Measurements from ENCODE around the gene ELOVL2. TPM values are rescaled to one million over a fixed set of nuclear protein-coding genes. Genes with fewer than 3 reads are reported as not detected.
A peak's percentile ranks its signal among the peaks of the same experiment; 100 is the strongest.

The ELOVL2 gene
- total and polyA plus RNA-seq, 10 of the 15 experiments (the other 5 are each of a cell fraction or from before 2014, with no cell fraction given) = 0.01 to 0.03 TPM; not detected in 8

DNA sequence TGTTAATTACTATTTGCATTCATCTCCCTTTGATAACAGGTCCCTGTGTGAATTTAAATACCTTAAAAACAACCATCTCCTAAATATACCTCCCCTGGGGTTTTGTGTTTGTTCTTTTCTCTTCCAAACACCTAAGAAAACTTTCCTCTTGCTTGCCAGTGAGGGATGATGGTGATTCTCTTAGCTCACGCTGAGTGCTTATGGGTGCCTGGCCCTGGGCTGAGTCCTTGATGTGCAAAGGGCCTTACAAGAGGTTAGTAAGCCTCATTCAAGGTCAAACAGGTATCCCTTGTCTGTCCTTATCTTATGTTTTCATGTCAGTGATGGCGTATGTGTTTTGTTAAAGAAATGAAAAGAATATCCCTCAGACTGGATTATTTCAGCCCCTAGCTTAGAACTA is 81.0 kb downstream of the ELOVL2 start:
- DNase-seq (ENCODE audit: low read depth, low spot score) (no peak), FAIRE-seq (peak; percentile 57), ATAC-seq (peak; percentile 17; the same call in 2 of the 3 replicates)
- Histone ChIP-seq H4K20me1 (ENCODE audit: control insufficient read depth, insufficient read depth) (no peaks in the 10 kb centered on the region), H3K9me3 (replicated peaks; ENCODE audit: control insufficient read depth, insufficient read depth, low read length) (peaks cover 3% of the 10 kb centered on the region), H3K79me2 (ENCODE audit: control insufficient read depth, insufficient read depth, low read length) (no peaks in the 10 kb centered on the region), H3K27me3 (replicated peaks in 1 of 2; ENCODE audit: control insufficient read depth in 2 of 2, insufficient read depth in 2 of 2, low read length in 1 of 2) (no peaks in the 10 kb centered on the region), H3K4me3 (no peak overlapping the region), H3K4me1 (ENCODE audit: control insufficient read depth, insufficient read depth, low read length) (peaks cover 4% of the 10 kb centered on the region), H2AFZ (ENCODE audit: control insufficient read depth, low read depth, low read length) (no peak overlapping the region), H3K36me3 (ENCODE audit: control insufficient read depth in 2 of 2, insufficient read depth in 2 of 2, low read length in 1 of 2) (no peaks in the 10 kb centered on the region), H3K27ac (ENCODE audit: control insufficient read depth, insufficient read depth) (no peak overlapping the region), H3K4me2 (ENCODE audit: control insufficient read depth, insufficient read depth) (no peak overlapping the region), H3K9ac (ENCODE audit: control insufficient read depth, insufficient read depth, low read length) (no peak overlapping the region)
- no TSS peak for BruUV-seq (replicated peaks)
- ChIA-PET POLR2A (no interaction called here), SMC1A (ENCODE audit: uncharacterized antibody, unreplicated experiment) (interaction anchor here (0.8 to 1.6 kb wide), 4 partner anchors 9 to 421 kb away, joined by 3 to 5 read pairs (median 3); no protein-coding TSS in a partner anchor), RAD21 (ENCODE audit: unreplicated experiment) (interaction anchor here (0.5 to 1.7 kb wide), 2 partner anchors 8 to 74 kb away, joined by 3 read pairs; no protein-coding TSS in a partner anchor), CTCF (interaction anchor here (0.6 to 3.2 kb wide), 3 partner anchors 8 to 435 kb away, joined by 3 to 12 read pairs (median 6); no protein-coding TSS in a partner anchor)
- WGBS (ENCODE audit: insufficient coverage, insufficient replicate concordance, low lambda C conversion rate, missing lambda C conversion rate) = 20% methylated on average over 2 of the region's 2 CpGs
- TF ChIP-seq, protein P1, sequence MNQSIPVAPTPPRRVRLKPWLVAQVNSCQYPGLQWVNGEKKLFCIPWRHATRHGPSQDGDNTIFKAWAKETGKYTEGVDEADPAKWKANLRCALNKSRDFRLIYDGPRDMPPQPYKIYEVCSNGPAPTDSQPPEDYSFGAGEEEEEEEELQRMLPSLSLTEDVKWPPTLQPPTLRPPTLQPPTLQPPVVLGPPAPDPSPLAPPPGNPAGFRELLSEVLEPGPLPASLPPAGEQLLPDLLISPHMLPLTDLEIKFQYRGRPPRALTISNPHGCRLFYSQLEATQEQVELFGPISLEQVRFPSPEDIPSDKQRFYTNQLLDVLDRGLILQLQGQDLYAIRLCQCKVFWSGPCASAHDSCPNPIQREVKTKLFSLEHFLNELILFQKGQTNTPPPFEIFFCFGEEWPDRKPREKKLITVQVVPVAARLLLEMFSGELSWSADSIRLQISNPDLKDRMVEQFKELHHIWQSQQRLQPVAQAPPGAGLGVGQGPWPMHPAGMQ (IDR thresholded peaks at IDR 0.05; ENCODE audit: borderline replicate concordance) = no peak
- TF ChIP-seq SMAD5 (IDR thresholded peaks at IDR 0.05; ENCODE audit: low read depth) = no peak
- no peak for TF ChIP-seq ZNF622 (IDR thresholded peaks at IDR 0.05)
- no peak for TF ChIP-seq SPI1 (IDR thresholded peaks at IDR 0.05; ENCODE audit: borderline replicate concordance, insufficient read depth, low read depth, low read length)
- no peak for TF ChIP-seq CBX3 (IDR thresholded peaks at IDR 0.05; ENCODE audit: borderline replicate concordance, low read depth)
- intact Hi-C loops (cut with micrococcal nuclease; ENCODE audit: unreplicated experiment) (no loop called here), in situ Hi-C loops (cut with MboI) (no loop called here)

DNA sequence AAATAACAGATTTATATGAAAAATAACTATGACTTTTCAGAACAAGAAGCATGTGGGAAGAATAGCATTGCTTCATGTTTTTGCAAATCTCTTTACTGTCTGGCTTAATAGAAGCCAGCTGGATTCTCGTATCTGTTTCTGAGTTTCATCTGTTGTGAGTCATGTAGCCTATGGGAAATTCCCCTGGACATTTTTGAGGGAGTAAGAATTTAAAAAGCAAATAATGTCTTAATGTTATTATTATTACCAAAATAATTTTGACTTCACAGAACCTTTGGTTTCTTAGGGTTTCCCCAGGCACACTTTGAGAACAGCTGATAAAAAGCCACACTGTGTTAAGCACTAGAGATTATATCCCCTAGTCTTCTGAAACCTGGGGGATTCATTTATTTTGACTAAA is 81.4 kb downstream of the ELOVL2 start:
- DNase-seq (ENCODE audit: low read depth, low spot score) (no peak), FAIRE-seq (no peak), ATAC-seq (peak; percentile 77)
- BruUV-seq (replicated peaks) = no TSS peak
- WGBS (ENCODE audit: insufficient coverage, insufficient replicate concordance, low lambda C conversion rate, missing lambda C conversion rate) = 6% methylated on average over 1 of the region's 1 CpG
- H3K79me2 ChIP-seq (ENCODE audit: control insufficient read depth, insufficient read depth, low read length) = no peaks in the 10 kb centered on the region
- H3K4me2 ChIP-seq (ENCODE audit: control insufficient read depth, insufficient read depth) = no peak overlapping the region
- no peaks in the 10 kb centered on the region for H4K20me1 ChIP-seq (ENCODE audit: control insufficient read depth, insufficient read depth)
- POLR2A ChIA-PET = no interaction called here
- peaks cover 3% of the 10 kb centered on the region for H3K9me3 ChIP-seq (replicated peaks; ENCODE audit: control insufficient read depth, insufficient read depth, low read length)
- no peaks in the 10 kb centered on the region for H3K27me3 ChIP-seq (replicated peaks in 1 of 2; ENCODE audit: control insufficient read depth in 2 of 2, insufficient read depth in 2 of 2, low read length in 1 of 2)
- RAD21 ChIA-PET (ENCODE audit: unreplicated experiment) = interaction anchor here (0.5 to 1.7 kb wide), 3 partner anchors 8 to 106 kb away, joined by 3 to 4 read pairs (median 3); no protein-coding TSS in a partner anchor
- no peaks in the 10 kb centered on the region for H3K36me3 ChIP-seq (ENCODE audit: control insufficient read depth in 2 of 2, insufficient read depth in 2 of 2, low read length in 1 of 2)
- intact Hi-C loops (cut with micrococcal nuclease; ENCODE audit: unreplicated experiment) = no loop called here
- SMC1A ChIA-PET (ENCODE audit: uncharacterized antibody, unreplicated experiment) = interaction anchor here (0.8 to 1.6 kb wide), 4 partner anchors 8 to 422 kb away, joined by 3 to 5 read pairs (median 3); no protein-coding TSS in a partner anchor
- H3K4me1 ChIP-seq (ENCODE audit: control insufficient read depth, insufficient read depth, low read length) = peaks cover 4% of the 10 kb centered on the region
- H2AFZ ChIP-seq (ENCODE audit: control insufficient read depth, low read depth, low read length) = no peak overlapping the region
- H3K27ac ChIP-seq (ENCODE audit: control insufficient read depth, insufficient read depth) = no peak overlapping the region
- in situ Hi-C loops (cut with MboI) = no loop called here
- CTCF ChIA-PET = interaction anchor here (1.3 to 3.2 kb wide), 3 partner anchors 8 to 107 kb away, joined by 4 to 12 read pairs (median 6); no protein-coding TSS in a partner anchor
- no peak overlapping the region for H3K9ac ChIP-seq (ENCODE audit: control insufficient read depth, insufficient read depth, low read length)
- H3K4me3 ChIP-seq = no peak overlapping the region
- TF ChIP-seq RUNX3 (IDR thresholded peaks at IDR 0.05; ENCODE audit: low read length) = peak; percentile 48; the same call in 1 of the 2 replicates
- TF ChIP-seq FOXM1 (IDR thresholded peaks at IDR 0.05; ENCODE audit: low read depth, low read length) = peak; percentile 36; the same call in 1 of the 2 replicates
- no peak for TF ChIP-seq SP1 (IDR thresholded peaks at IDR 0.05; ENCODE audit: low read depth, low read length)
- peak; percentile 70 for TF ChIP-seq TCF12 (IDR thresholded peaks at IDR 0.05; ENCODE audit: low read depth, low read length)
- TF ChIP-seq, protein P2, sequence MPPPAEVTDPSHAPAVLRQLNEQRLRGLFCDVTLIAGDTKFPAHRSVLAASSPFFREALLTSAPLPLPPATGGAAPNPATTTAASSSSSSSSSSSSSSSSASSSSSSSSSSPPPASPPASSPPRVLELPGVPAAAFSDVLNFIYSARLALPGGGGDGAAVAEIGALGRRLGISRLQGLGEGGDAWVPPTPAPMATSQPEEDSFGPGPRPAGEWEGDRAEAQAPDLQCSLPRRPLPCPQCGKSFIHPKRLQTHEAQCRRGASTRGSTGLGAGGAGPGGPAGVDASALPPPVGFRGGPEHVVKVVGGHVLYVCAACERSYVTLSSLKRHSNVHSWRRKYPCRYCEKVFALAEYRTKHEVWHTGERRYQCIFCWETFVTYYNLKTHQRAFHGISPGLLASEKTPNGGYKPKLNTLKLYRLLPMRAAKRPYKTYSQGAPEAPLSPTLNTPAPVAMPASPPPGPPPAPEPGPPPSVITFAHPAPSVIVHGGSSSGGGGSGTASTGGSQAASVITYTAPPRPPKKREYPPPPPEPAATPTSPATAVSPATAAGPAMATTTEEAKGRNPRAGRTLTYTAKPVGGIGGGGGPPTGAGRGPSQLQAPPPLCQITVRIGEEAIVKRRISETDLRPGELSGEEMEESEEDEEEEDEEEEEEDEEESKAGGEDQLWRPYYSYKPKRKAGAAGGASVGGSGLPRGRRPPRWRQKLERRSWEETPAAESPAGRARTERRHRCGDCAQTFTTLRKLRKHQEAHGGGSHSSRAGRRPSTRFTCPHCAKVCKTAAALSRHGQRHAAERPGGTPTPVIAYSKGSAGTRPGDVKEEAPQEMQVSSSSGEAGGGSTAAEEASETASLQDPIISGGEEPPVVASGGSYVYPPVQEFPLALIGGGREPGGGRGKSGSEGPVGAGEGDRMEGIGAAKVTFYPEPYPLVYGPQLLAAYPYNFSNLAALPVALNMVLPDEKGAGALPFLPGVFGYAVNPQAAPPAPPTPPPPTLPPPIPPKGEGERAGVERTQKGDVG (CRISPR knock-in tag; IDR thresholded peaks at IDR 0.05) = no peak
- TF ChIP-seq HDAC2 (IDR thresholded peaks at IDR 0.05) = no peak
- TF ChIP-seq, protein P3, sequence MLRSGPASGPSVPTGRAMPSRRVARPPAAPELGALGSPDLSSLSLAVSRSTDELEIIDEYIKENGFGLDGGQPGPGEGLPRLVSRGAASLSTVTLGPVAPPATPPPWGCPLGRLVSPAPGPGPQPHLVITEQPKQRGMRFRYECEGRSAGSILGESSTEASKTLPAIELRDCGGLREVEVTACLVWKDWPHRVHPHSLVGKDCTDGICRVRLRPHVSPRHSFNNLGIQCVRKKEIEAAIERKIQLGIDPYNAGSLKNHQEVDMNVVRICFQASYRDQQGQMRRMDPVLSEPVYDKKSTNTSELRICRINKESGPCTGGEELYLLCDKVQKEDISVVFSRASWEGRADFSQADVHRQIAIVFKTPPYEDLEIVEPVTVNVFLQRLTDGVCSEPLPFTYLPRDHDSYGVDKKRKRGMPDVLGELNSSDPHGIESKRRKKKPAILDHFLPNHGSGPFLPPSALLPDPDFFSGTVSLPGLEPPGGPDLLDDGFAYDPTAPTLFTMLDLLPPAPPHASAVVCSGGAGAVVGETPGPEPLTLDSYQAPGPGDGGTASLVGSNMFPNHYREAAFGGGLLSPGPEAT (IDR thresholded peaks at IDR 0.05; ENCODE audit: low read depth) = 0 out of 2 replicates have a peak, but pooled peaks have one; percentile 32

Data from GM12878 (cell line).